Heart right ventricle (tissue), 16 donors: ENCODE measurements around the gene CYB561D2. TPM values are rescaled to one million over a fixed set of nuclear protein-coding genes. Genes with fewer than 3 reads are reported as not detected.

Experiments
- ATAC-seq, 8 donors: fragments of 200-7000 bp; cut with Tn5 transposase; one replicate each; pipeline ENCODE4 v1.9.1; 2020; ENCODE audit warnings: mild to moderate bottlenecking in 8 of 8, moderate library complexity in 8 of 8, moderate number of reproducible peaks in 1 of 8
- DNase-seq, 2 donors: peaks; one replicate each; pipeline ENCODE4 v3.0.0-alpha.2; 2020
- H3K27ac ChIP-seq, 10 donors: fragments of 200-600 bp; sonication (generic) in 2 of 10; one replicate each; pipeline versions ENCODE4 v1.5.0 to v1.8.0; 2020 to 2022; ENCODE audit warnings: mild to moderate bottlenecking in 3 of 10
- H3K27me3 ChIP-seq, 7 donors: fragments of 200-600 bp; one replicate each; pipeline ENCODE4 v1.8.0; 2021 to 2022; ENCODE audit warnings: mild to moderate bottlenecking in 2 of 7
- H3K36me3 ChIP-seq, 9 donors: fragments of 200-600 bp; sonication (generic) in 1 of 9; one replicate each; pipeline versions ENCODE4 v1.5.0 to v1.8.0; 2020 to 2022; ENCODE audit warnings: mild to moderate bottlenecking in 2 of 9
- H3K4me1 ChIP-seq, 9 donors: fragments of 200-600 bp; sonication (generic) in 1 of 9; one replicate each; pipeline versions ENCODE4 v1.5.0 to v1.8.0; 2020 to 2022; ENCODE audit warnings: mild to moderate bottlenecking in 4 of 9
- H3K4me3 ChIP-seq, 10 donors: fragments of 200-600 bp; sonication (generic) in 2 of 10; one replicate each; pipeline versions ENCODE4 v1.5.0 to v1.8.0; 2020 to 2022; ENCODE audit warnings: mild to moderate bottlenecking in 7 of 10, moderate library complexity in 2 of 10
- H3K9me3 ChIP-seq, 11 donors: fragments of 200-600 bp in 10 of 11; sonication (generic) in 2 of 11; one replicate each; pipeline versions ENCODE4 v1.5.0 to v1.8.0; 2013 to 2022; ENCODE audit warnings: mild to moderate bottlenecking in 2 of 11, control low read depth in 1 of 11, moderate library complexity in 1 of 11
- WGBS, 2 donors: extraction: QIAGEN DNeasy Blood & Tissue Kit; methylation state at CpG; one replicate each; pipeline ENCODE4 v1.1.7; 2013; ENCODE audit warnings: inconsistent platforms in 1 of 2; 5-methylcytosine and 5-hydroxymethylcytosine counted together
- intact Hi-C, 10 donors: fragments of 100-400 bp; cut with DNase I; formaldehyde crosslinking; loops; one replicate each; pipeline versions ENCODE4 v1.11.1 to v1.14.2; 2022
- polyA plus RNA-seq, 2 donors: library from polyadenylated mRNA; stranded (reverse); fragments of 200-250 nt; gene quantifications; one replicate each; pipeline ENCODE4 v1.2.3, GENCODE V29; 2013
- total RNA-seq, 10 donors: library from RNA; stranded (reverse); fragmentation: NEBNext Ultra II Directional in 3 of 10; extraction: Animal tissue kit (Norgen Biotek cat#: 25700) in 3 of 10; gene quantifications; one replicate each; pipeline versions ENCODE4 v1.2.1 to v1.2.4, GENCODE V29; 2021 to 2023
- TF ChIP-seq, protein P1 (sequence below), 9 donors: fragments of 200-600 bp; sonication (generic) in 2 of 9; IDR thresholded peaks; one replicate each; pipeline versions ENCODE4 v1.5.0 to v1.8.0; 2021 to 2022; ENCODE audit warnings: antibody characterized with exemption in 9 of 9, mild to moderate bottlenecking in 5 of 9, moderate library complexity in 1 of 9
- donor health status: Arrhythmogenic right ventricular cardiomyopathy.
- donor health status: ischemic (EF 13 %, LVEDD 7.1; RV severe dilation, severe dysfunction).
- donor health status: healthy with polysubstance abuse.
- donor health status: DM: no; HTN: yes; CAD: no.
- donor health status: DM: no; HTN: no; CAD: no.
- donor health status: ischemic (EF 25% LVEDD 6.9; RV normal size, moderate dysfunction).
- donor health status: ischemic (EF 25% LVEDD 5.7; RV mildly dilated, moderate dysfunction).
- donor health status: healthy.
- donor health status: DM: yes; HTN: yes; CAD: no.
- donor health status: Ischemic cardiomyopathy.
- donor health status: ischemic (EF 35%, LVEDD 5.7; RV mildly dilated, moderate dysfunction).
- donor health status: nonischemic (EF 11% LVEDD 7.7; RV severe dilation, severe dysfunction).
- donor health status: DM: yes; HTN: yes; CAD: no.
- donor health status: PGD.
- donor health status: ischemic (EF 29% LVEDD 5.4; RV normal size, mild dysfunction).
- donor health status: nonischemic (EF 23%, LVEDD 6.1; RV moderate dilation, normal function).

Gene CYB561D2
- total and polyA plus RNA-seq, 12 donors, result 3.9 to 21.8 (median 5.8) TPM

DNA sequence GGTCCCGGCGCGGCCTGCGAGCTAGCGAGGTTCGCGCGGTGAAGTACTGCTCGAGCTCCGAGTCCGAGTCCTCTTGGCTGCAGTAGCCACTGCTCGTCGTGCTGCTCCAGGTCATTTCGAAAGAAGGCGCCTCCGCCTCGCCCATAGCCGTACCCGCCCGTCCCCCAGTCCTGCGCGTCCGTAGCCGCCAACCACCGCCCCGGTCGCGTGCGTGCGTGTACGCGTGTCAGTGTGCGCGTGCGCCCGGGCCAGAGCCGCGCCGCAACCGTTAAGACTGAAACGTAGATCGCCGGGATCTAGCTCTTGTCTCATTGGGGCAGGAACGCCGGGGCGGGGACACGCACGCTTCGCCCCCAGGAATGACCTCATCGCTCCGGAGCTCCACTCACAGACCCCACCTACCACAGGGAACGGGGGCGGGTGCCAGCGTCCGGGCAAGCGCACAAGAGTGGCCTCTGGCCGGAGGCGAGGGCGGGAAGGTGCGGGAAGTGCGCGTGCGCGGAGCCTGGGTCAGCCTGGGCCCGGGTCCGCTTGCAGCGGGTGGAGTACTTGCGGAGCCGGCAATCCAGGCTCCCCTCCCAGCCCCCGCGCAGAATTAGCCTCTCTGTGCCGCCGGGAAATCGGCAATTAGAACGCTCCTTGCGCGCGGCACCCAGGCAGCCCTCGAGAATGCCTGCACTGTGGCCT, 13.3 kb upstream of the CYB561D2 start:
- Histone ChIP-seq H3K36me3 (peaks cover 0 to 23% (median 4%) of the 10 kb centered on the region in 9 donors), H3K4me1 (peaks cover 15 to 87% (median 76%) of the 10 kb centered on the region in 9 donors), H3K27me3 (no peaks in the 10 kb centered on the region), H3K4me3 (peak overlapping the region; percentile 61 to 99 (median 78)), H3K9me3 (no peaks in the 10 kb centered on the region), H3K27ac (peak overlapping the region; percentile 88 to 100 (median 97))
- DNase-seq, result peak; percentile 100
- WGBS, 2 donors, result 0% methylated on average over 79 of the region's 79 CpGs
- ATAC-seq, result peak; percentile 83 to 92 (median 86)
- TF ChIP-seq, protein P1, sequence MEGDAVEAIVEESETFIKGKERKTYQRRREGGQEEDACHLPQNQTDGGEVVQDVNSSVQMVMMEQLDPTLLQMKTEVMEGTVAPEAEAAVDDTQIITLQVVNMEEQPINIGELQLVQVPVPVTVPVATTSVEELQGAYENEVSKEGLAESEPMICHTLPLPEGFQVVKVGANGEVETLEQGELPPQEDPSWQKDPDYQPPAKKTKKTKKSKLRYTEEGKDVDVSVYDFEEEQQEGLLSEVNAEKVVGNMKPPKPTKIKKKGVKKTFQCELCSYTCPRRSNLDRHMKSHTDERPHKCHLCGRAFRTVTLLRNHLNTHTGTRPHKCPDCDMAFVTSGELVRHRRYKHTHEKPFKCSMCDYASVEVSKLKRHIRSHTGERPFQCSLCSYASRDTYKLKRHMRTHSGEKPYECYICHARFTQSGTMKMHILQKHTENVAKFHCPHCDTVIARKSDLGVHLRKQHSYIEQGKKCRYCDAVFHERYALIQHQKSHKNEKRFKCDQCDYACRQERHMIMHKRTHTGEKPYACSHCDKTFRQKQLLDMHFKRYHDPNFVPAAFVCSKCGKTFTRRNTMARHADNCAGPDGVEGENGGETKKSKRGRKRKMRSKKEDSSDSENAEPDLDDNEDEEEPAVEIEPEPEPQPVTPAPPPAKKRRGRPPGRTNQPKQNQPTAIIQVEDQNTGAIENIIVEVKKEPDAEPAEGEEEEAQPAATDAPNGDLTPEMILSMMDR (IDR thresholded peaks at IDR 0.05), result no peak
- intact Hi-C loops, result loop anchor here in 1 of 10 donors (5.0 kb wide), 1 partner anchor 35 kb away; the partner anchor contains the start of gene HYAL1

DNA sequence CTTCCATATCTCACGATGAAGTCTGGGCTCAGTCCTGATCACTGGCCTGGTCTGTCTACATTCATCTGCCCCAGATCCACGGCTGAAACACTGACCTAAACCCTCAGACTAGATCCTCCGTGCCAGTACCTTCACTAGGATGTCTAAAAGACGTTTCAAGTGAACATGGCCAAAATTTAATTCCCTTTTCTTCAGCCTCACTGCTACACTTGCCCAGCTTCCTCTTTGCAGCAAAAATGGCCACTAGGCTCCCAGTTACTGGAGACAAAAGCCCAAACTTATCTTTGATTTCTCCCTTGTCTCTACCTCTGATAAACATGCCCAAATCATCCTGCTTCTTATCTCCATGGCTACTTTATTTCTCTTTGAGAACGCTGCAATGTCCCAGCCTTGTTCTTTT, 11.7 kb upstream of the CYB561D2 start:
- WGBS, 2 donors, result 64 to 76% methylated on average over 5 of the region's 5 CpGs

DNA sequence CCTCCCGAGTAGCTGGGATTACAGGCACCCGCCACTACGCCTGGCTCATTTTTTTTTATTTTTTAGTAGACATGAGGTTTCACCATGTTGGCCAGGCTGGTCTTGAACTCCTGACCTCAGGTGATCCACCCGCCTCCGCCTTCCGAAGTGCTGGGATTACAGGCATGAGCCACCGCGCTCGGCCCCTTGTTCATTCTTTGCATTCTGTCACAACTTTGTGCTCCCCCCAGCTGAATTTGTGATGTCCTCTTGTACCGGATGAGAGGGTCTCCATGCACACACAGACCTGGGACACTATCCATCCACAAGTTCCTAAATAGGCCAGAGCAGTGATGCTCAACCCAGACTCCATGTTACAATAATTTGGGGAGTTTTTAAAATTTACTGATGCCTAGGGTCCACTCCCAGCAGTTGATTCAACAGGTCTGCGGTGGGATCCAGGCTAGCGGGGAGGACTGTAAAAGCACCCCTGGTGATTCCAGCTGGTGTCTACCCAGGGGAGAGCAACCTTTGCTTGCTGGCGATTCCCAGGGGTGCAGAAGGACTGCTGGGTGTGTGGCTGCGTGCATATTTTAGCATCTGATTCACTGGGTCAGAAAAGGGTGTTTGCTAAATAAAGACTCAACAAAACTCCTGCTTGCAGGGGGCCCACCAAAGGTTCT, 11.0 kb upstream of the CYB561D2 start:
- DNase-seq, result no peak
- no peaks in the 10 kb centered on the region for H3K27me3 ChIP-seq
- H3K4me1 ChIP-seq, result peaks cover 11 to 66% (median 56%) of the 10 kb centered on the region in 9 donors
- peak overlapping the region; percentile 51 to 100 (median 96) for H3K27ac ChIP-seq
- TF ChIP-seq, protein P1 (IDR thresholded peaks at IDR 0.05), result no peak
- H3K4me3 ChIP-seq, result peak overlapping the region in 9 of 10 donors; percentile 47 to 88 (median 64)
- 84 to 89% methylated on average over 14 of the region's 14 CpGs for WGBS, 2 donors
- no peak for ATAC-seq
- H3K36me3 ChIP-seq, result peaks cover 0 to 12% (median 0%) of the 10 kb centered on the region in 9 donors
- intact Hi-C loops, result loop anchor here in 1 of 10 donors (5.0 to 10.0 kb wide), 2 partner anchors 37 to 1095 kb away; partner anchors contain the start of gene HYAL1
- H3K9me3 ChIP-seq, result no peaks in the 10 kb centered on the region

More for the DNA sequence above, 11.7 kb upstream of the CYB561D2 start:
- intact Hi-C loops, result loop anchor here in 1 of 10 donors (5.0 kb wide), 1 partner anchor 37 kb away; the partner anchor contains the start of gene HYAL1
- ATAC-seq, result no peak
- H3K9me3 ChIP-seq, result no peaks in the 10 kb centered on the region
- peak overlapping the region in 7 of 10 donors; percentile 61 to 88 (median 73) for H3K4me3 ChIP-seq
- peaks cover 15 to 72% (median 63%) of the 10 kb centered on the region in 9 donors for H3K4me1 ChIP-seq
- no peaks in the 10 kb centered on the region for H3K27me3 ChIP-seq
- H3K36me3 ChIP-seq, result peaks cover 0 to 13% (median 0%) of the 10 kb centered on the region in 9 donors
- no peak for DNase-seq
- TF ChIP-seq, protein P1 (IDR thresholded peaks at IDR 0.05), result no peak
- H3K27ac ChIP-seq, result peak overlapping the region in 9 of 10 donors; percentile 92 to 100 (median 97)

DNA sequence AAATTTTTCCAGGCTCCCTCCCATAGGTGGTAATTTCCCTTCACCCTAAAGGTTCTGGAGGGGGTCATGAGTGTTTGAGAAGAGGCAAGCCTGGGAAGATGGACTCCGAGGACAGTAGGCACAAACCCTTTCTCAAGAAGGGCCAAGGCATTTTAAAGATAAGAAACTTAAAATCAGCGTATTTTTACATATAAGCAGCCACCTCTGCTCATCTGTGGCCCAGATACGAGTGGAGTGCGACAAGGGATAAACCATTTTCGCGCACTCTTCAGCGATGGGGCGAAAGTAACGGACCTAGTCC, 10.6 kb upstream of the CYB561D2 start:
- peak overlapping the region; percentile 46 to 88 (median 64) for H3K4me3 ChIP-seq
- no peaks in the 10 kb centered on the region for H3K27me3 ChIP-seq
- 22 to 35% methylated on average over 9 of the region's 9 CpGs for WGBS, 2 donors
- H3K4me1 ChIP-seq, result peaks cover 11 to 64% (median 51%) of the 10 kb centered on the region in 9 donors
- peak overlapping the region; percentile 51 to 100 (median 96) for H3K27ac ChIP-seq
- DNase-seq, result no peak
- ATAC-seq, result no peak
- intact Hi-C loops, result loop anchor here in 1 of 10 donors (10.0 kb wide), 1 partner anchor 1095 kb away; no protein-coding TSS in a partner anchor
- TF ChIP-seq, protein P1 (IDR thresholded peaks at IDR 0.05), result no peak
- peaks cover 0 to 7% (median 0%) of the 10 kb centered on the region in 9 donors for H3K36me3 ChIP-seq
- H3K9me3 ChIP-seq, result no peaks in the 10 kb centered on the region
